GM12878 (cell line): ENCODE measurements around the gene COL1A2. TPM values are rescaled to one million over a fixed set of nuclear protein-coding genes. Genes with fewer than 3 reads are reported as not detected.

Source experiments
- ATAC-seq: fragments of 200-7000 bp; cut with Tn5 transposase; 3 replicates; pipeline ENCODE4 v1.9.1; 2020; ENCODE audit warnings: mild to moderate bottlenecking, moderate library complexity
- BruUV-seq: library from RNA; stranded (reverse); fragments of 400-500 nt; replicated peaks from 2 replicates; lab custom pipeline; 2021; lab: Mats Ljungman, UMichigan
- CTCF ChIA-PET: fragments of 300-600 bp; sonication (Branson Sonifier 250); formaldehyde crosslinking; extraction: SDS; loops from one replicate; lab custom pipeline; 2021; ENCODE audit warnings: inconsistent platforms; lab: Yijun Ruan, JAX
- POLR2A ChIA-PET: fragments of 350-600 bp; formaldehyde crosslinking; extraction: SDS; loops from one replicate; lab custom pipeline; 2021; ENCODE audit warnings: inconsistent platforms; lab: Charles Lee
- RAD21 ChIA-PET: fragments of 300-600 bp; sonication (Branson Sonifier 250); formaldehyde crosslinking; loops from one replicate; lab custom pipeline; 2023; ENCODE audit warnings: antibody characterized with exemption; ENCODE audit not compliant: unreplicated experiment; lab: Charles Lee
- SMC1A ChIA-PET: fragments of 300-600 bp; sonication (Branson Sonifier 250); formaldehyde crosslinking; loops from one replicate; lab custom pipeline; 2023; ENCODE audit not compliant: unreplicated experiment, uncharacterized antibody; lab: Charles Lee
- DNase-seq: peaks from one replicate; pipeline ENCODE4 v3.0.0-alpha.2; 2011; ENCODE audit warnings: low read depth, low spot score
- FAIRE-seq: peaks from 3 replicates; lab custom pipeline; 2011; peaks lifted over from hg19 to GRCh38; lab: Jason Lieb, UNC
- H2AFZ ChIP-seq: 2 replicates; pipeline ENCODE4 v1.6.0; 2011; ENCODE audit warnings: low read depth, low read length, control low read depth; ENCODE audit not compliant: control insufficient read depth
- H3K27ac ChIP-seq: 2 replicates; pipeline ENCODE4 v1.5.1; 2011; ENCODE audit warnings: control low read depth; ENCODE audit not compliant: control insufficient read depth, insufficient read depth
- H3K27me3 ChIP-seq, 2 experiments: replicated peaks in 1 of 2; 2 replicates each; pipeline versions ENCODE4 v1.6.0 to v1.6.1; 2011; ENCODE audit warnings: low read length in 1 of 2; ENCODE audit not compliant: control insufficient read depth in 2 of 2, insufficient read depth in 2 of 2
- H3K36me3 ChIP-seq, 2 experiments: 2 replicates each; pipeline ENCODE4 v1.5.1; 2011; ENCODE audit warnings: low read length in 1 of 2; ENCODE audit not compliant: control insufficient read depth in 2 of 2, insufficient read depth in 2 of 2
- H3K4me1 ChIP-seq: 2 replicates; pipeline ENCODE4 v1.6.1; 2011; ENCODE audit warnings: mild to moderate bottlenecking, low read length, moderate library complexity, mixed read lengths; ENCODE audit not compliant: control insufficient read depth, insufficient read depth
- H3K4me2 ChIP-seq: 2 replicates; pipeline ENCODE4 v1.6.0; 2011; ENCODE audit warnings: control low read depth; ENCODE audit not compliant: control insufficient read depth, insufficient read depth
- H3K4me3 ChIP-seq: fragments of 200-600 bp; sonication (generic); 2 replicates; pipeline ENCODE4 v1.5.1; 2016
- H3K79me2 ChIP-seq: 2 replicates; pipeline ENCODE4 v1.6.0; 2011; ENCODE audit warnings: low read length; ENCODE audit not compliant: control insufficient read depth, insufficient read depth
- H3K9ac ChIP-seq: 2 replicates; pipeline ENCODE4 v1.8.0; 2011; ENCODE audit warnings: low read length, control low read depth, mixed read lengths; ENCODE audit not compliant: control insufficient read depth, insufficient read depth
- H3K9me3 ChIP-seq: replicated peaks from 3 replicates; pipeline ENCODE4 v1.5.1; 2011; ENCODE audit warnings: mild to moderate bottlenecking, low read length; ENCODE audit not compliant: control insufficient read depth, insufficient read depth
- H4K20me1 ChIP-seq: 2 replicates; pipeline ENCODE4 v1.6.0; 2011; ENCODE audit not compliant: control insufficient read depth, insufficient read depth
- BACH1 ChIP-seq: fragments of 450-650 bp; IDR thresholded peaks from 2 replicates; pipeline ENCODE4 v1.6.1; 2017; ENCODE audit warnings: mild to moderate bottlenecking, borderline replicate concordance
- NR2C1 ChIP-seq: fragments of 450-650 bp; IDR thresholded peaks from 2 replicates; pipeline ENCODE4 v1.6.1; 2017; ENCODE audit warnings: antibody characterized with exemption, mild to moderate bottlenecking, moderate library complexity
- PAX5 ChIP-seq: IDR thresholded peaks from 2 replicates; pipeline ENCODE4 v1.6.1; 2011; ENCODE audit warnings: low read depth, low read length, borderline replicate concordance
- WGBS: methylation state at CpG from one replicate; pipeline ENCODE4 v1.1.6; 2016; ENCODE audit warnings: low lambda C conversion rate; ENCODE audit not compliant: insufficient replicate concordance, insufficient coverage; ENCODE audit errors: missing lambda C conversion rate; 5-methylcytosine and 5-hydroxymethylcytosine counted together
- in situ Hi-C: fragments of 300-500 bp; cut with MboI; formaldehyde crosslinking; loops from 9 replicates; pipeline ENCODE4 v1.14.3; 2018; ENCODE audit warnings: mixed read lengths
- intact Hi-C: fragments of 100-400 bp; cut with micrococcal nuclease; formaldehyde crosslinking; loops from one replicate; pipeline ENCODE4 v1.14.2; 2022; ENCODE audit not compliant: unreplicated experiment
- polyA plus RNA-seq, 11 experiments: library from polyadenylated mRNA; depleted of rRNA in 4 of 11; unstranded in 6 of 11; stranded (reverse) in 5 of 11; fragments of >200 nt; fragmentation: Nextera tagmentation in 4 of 11; fragmentation: Illumina TruSeq in 1 of 11; extraction: Ambion mirVana in 4 of 11; extraction: Trizol in 1 of 11; gene quantifications; 1 replicate in 1 of 11; 2 replicates in 10 of 11; pipeline versions ENCODE4 v1.2.1 to v1.2.3, GENCODE V29; 2011 to 2016; ENCODE audit warnings: inconsistent platforms in 2 of 11, missing spikeins in 2 of 11, low read depth in 1 of 11
- total RNA-seq, 4 experiments: library from RNA; depleted of rRNA in 3 of 4; stranded (reverse); fragments of >200 nt in 3 of 4; fragmentation: Illumina TruSeq in 1 of 4; extraction: Trizol in 1 of 4; gene quantifications; 2 replicates each; pipeline versions ENCODE4 v1.2.1 to v1.2.3, GENCODE V29; 2013 to 2021

Gene COL1A2
- total and polyA plus RNA-seq, 10 of the 15 experiments (the other 5 are each of a cell fraction or from before 2014, with no cell fraction given): 0.03 to 2.5 (median 0.76) TPM; not detected in 4

- TF ChIP-seq NR2C1 (no peak), BACH1 (no peak)
- TF ChIP-seq, all 136 proteins: peak for 0
Measured at GRCh38 chr7:94406696-94407095, 12.0 kb downstream of the COL1A2 start (continued).

GRCh38 chr7:94409200-94409948 is 14.7 kb downstream of the COL1A2 start:
- no peaks in the 10 kb centered on the region for H4K20me1 ChIP-seq
- in situ Hi-C loops (no loop called here), intact Hi-C loops (no loop called here)
- RAD21 ChIA-PET: no interaction called here
- DNase-seq (no peak), FAIRE-seq (no peak), ATAC-seq (no peak)
- BruUV-seq: no TSS peak
- H3K27me3 ChIP-seq: no peaks in the 10 kb centered on the region; a peak in 1 of 4 replicates
- SMC1A ChIA-PET: no interaction called here
- H3K4me1 ChIP-seq: no peaks in the 10 kb centered on the region
- no peak for TF ChIP-seq PAX5
- POLR2A ChIA-PET: no interaction called here
- no peak overlapping the region for H3K27ac ChIP-seq
- H3K9me3 ChIP-seq: no peaks in the 10 kb centered on the region
- CTCF ChIA-PET: interaction anchor here (1.2 kb wide), 1 partner anchor 15 kb away, joined by 3 read pairs; no protein-coding TSS in a partner anchor
- no peaks in the 10 kb centered on the region for H3K79me2 ChIP-seq
- H3K4me2 ChIP-seq: no peak overlapping the region
- no peak overlapping the region for H2AFZ ChIP-seq
- WGBS: 32% methylated on average over 15 of the region's 15 CpGs
- H3K36me3 ChIP-seq: no peaks in the 10 kb centered on the region
- no peak overlapping the region for H3K4me3 ChIP-seq
- no peak overlapping the region for H3K9ac ChIP-seq
